ENCODE measurements around the gene WASF3. TPM values are rescaled to one million over a fixed set of nuclear protein-coding genes. Genes with fewer than 3 reads are reported as not detected.

WASF3 gene
- total RNA-seq, result 8.7 and 11.2 TPM in 2 replicates

GRCh38 chr13:26557393-26558073, at the start of gene WASF3:
TSS of gene WASF3 (plus strand) at chr13:26557683. CDS start at chr13:26642271, 84,588 bp downstream.

Other genes with a start within 250 kb of the WASF3 start
- gene GPR12, start 203.1 kb downstream of the WASF3 start, total RNA-seq, result not detected in 2 replicates